Liver (tissue), 9 donors: ENCODE data around the gene CNNM1. TPM values are rescaled to one million over a fixed set of nuclear protein-coding genes. Genes with fewer than 3 reads are reported as not detected.

ENCODE experiments used
- DNase-seq: peaks from one replicate; pipeline ENCODE4 v3.0.0-alpha.2; 2017; ENCODE audit warnings: low spot score
- H3K27ac ChIP-seq, 2 donors: one replicate each; pipeline ENCODE4 v1.7.0; 2013; ENCODE audit warnings: inconsistent platforms in 2 of 2, low read length in 2 of 2, control low read depth in 1 of 2, low read depth in 1 of 2, mild to moderate bottlenecking in 1 of 2
- H3K27me3 ChIP-seq, 4 donors: one replicate each; pipeline versions ENCODE4 v1.6.1 to v1.7.0; 2013; ENCODE audit warnings: low read length in 3 of 4, inconsistent platforms in 1 of 4, mild to moderate bottlenecking in 1 of 4, moderate library complexity in 1 of 4; ENCODE audit not compliant: control insufficient read depth in 4 of 4, insufficient read depth in 4 of 4
- H3K36me3 ChIP-seq, 4 donors: one replicate each; pipeline versions ENCODE4 v1.6.1 to v1.7.0; 2013; ENCODE audit warnings: low read length in 3 of 4, mild to moderate bottlenecking in 3 of 4, low read depth in 1 of 4, moderate library complexity in 1 of 4; ENCODE audit not compliant: control insufficient read depth in 4 of 4, insufficient read depth in 3 of 4
- H3K4me1 ChIP-seq, 4 donors: one replicate each; pipeline versions ENCODE4 v1.6.1 to v1.7.0; 2013; ENCODE audit warnings: low read length in 3 of 4, mild to moderate bottlenecking in 3 of 4, moderate library complexity in 1 of 4; ENCODE audit not compliant: control insufficient read depth in 4 of 4, insufficient read depth in 4 of 4
- H3K4me3 ChIP-seq, 3 donors: one replicate each; pipeline versions ENCODE4 v1.6.1 to v1.7.0; 2013; ENCODE audit warnings: low read length in 3 of 3, control low read depth in 1 of 3, low read depth in 1 of 3, mild to moderate bottlenecking in 1 of 3
- H3K9ac ChIP-seq, 2 donors: one replicate each; pipeline ENCODE4 v1.7.0; 2013; ENCODE audit warnings: low read length in 2 of 2, mild to moderate bottlenecking in 2 of 2, moderate library complexity in 2 of 2, control low read depth in 1 of 2, low read depth in 1 of 2
- H3K9me3 ChIP-seq, 4 donors: one replicate each; pipeline versions ENCODE4 v1.6.1 to v1.7.0; 2013; ENCODE audit warnings: low read length in 3 of 4; ENCODE audit not compliant: control insufficient read depth in 4 of 4
- ATF3 ChIP-seq: IDR thresholded peaks from 2 replicates; pipeline ENCODE4 v1.6.1; 2016; ENCODE audit warnings: antibody characterized with exemption
- CTCF ChIP-seq: fragments of 150-350 bp; IDR thresholded peaks from 2 replicates; pipeline ENCODE4 v1.5.1; 2017; ENCODE audit warnings: improper control_type of control experiment, low read depth, low read length; ENCODE audit not compliant: missing input control
- EGR1 ChIP-seq, 2 donors: IDR thresholded peaks; 2 replicates each; pipeline ENCODE4 v1.6.1; 2016 to 2018; ENCODE audit warnings: antibody characterized with exemption in 2 of 2, low read depth in 2 of 2
- FOXA1 ChIP-seq: IDR thresholded peaks from 2 replicates; pipeline ENCODE4 v1.6.1; 2016; ENCODE audit warnings: antibody characterized with exemption
- FOXA2 ChIP-seq: IDR thresholded peaks from 2 replicates; pipeline ENCODE4 v1.6.1; 2016; ENCODE audit warnings: antibody characterized with exemption
- GABPA ChIP-seq, 2 donors: IDR thresholded peaks in 1 of 2; conservative IDR thresholded peaks in 1 of 2; 2 replicates each; pipeline ENCODE4 v1.6.1; 2016; ENCODE audit warnings: antibody characterized with exemption in 2 of 2, mild to moderate bottlenecking in 1 of 2, moderate library complexity in 1 of 2
- HNF4A ChIP-seq, 2 donors: conservative IDR thresholded peaks; 2 replicates each; pipeline ENCODE4 v1.6.1; 2016; ENCODE audit warnings: antibody characterized with exemption in 2 of 2, mild to moderate bottlenecking in 2 of 2
- HNF4G ChIP-seq: IDR thresholded peaks from 2 replicates; pipeline ENCODE4 v1.6.1; 2016; ENCODE audit warnings: antibody characterized with exemption
- JUND ChIP-seq, 2 donors: IDR thresholded peaks; 2 replicates each; pipeline ENCODE4 v1.6.1; 2016; ENCODE audit warnings: antibody characterized with exemption in 2 of 2
- MAX ChIP-seq: IDR thresholded peaks from 2 replicates; pipeline ENCODE4 v1.6.1; 2016; ENCODE audit warnings: antibody characterized with exemption
- NR2F2 ChIP-seq: IDR thresholded peaks from 2 replicates; pipeline ENCODE4 v1.6.1; 2016; ENCODE audit warnings: antibody characterized with exemption
- RAD21 ChIP-seq, 2 donors: IDR thresholded peaks; 2 replicates each; pipeline ENCODE4 v1.6.1; 2016; ENCODE audit warnings: antibody characterized with exemption in 2 of 2, mild to moderate bottlenecking in 2 of 2
- RXRA ChIP-seq, 2 donors: IDR thresholded peaks; 2 replicates each; pipeline ENCODE4 v1.6.1; 2017 to 2018; ENCODE audit warnings: antibody characterized with exemption in 2 of 2, mild to moderate bottlenecking in 1 of 2
- TAF1 ChIP-seq: conservative IDR thresholded peaks from 2 replicates; pipeline ENCODE4 v1.6.1; 2016; ENCODE audit warnings: antibody characterized with exemption, mild to moderate bottlenecking
- ZBTB33 ChIP-seq: IDR thresholded peaks from 2 replicates; pipeline ENCODE4 v1.6.1; 2016; ENCODE audit warnings: antibody characterized with exemption
- WGBS: extraction: QIAGEN DNeasy Blood & Tissue Kit; methylation state at CpG from one replicate; pipeline ENCODE4 v1.1.7; 2013; 5-methylcytosine and 5-hydroxymethylcytosine counted together
- polyA plus RNA-seq, 2 donors: library from polyadenylated mRNA; stranded (reverse) in 1 of 2; unstranded in 1 of 2; fragments of 200-250 nt in 1 of 2; fragments of >200 nt in 1 of 2; fragmentation: Nextera tagmentation in 1 of 2; extraction: Ambion mirVana in 1 of 2; gene quantifications; one replicate each; pipeline versions ENCODE4 v1.2.1 to v1.2.3, GENCODE V29; 2013 to 2015
- total RNA-seq, 2 donors: library from RNA; depleted of rRNA; stranded (reverse); fragments of >200 nt; gene quantifications; one replicate each; pipeline ENCODE4 v1.2.3, GENCODE V29; 2014
- donor health status: healthy.
- donor health status: healthy.
- donor health status: healthy.
- donor health status: healthy.
- donor health status: healthy.

Gene CNNM1
- total and polyA plus RNA-seq, 4 donors: 0.05 to 0.10 (median 0.07) TPM

- no peaks in the 10 kb centered on the region for H3K27me3 ChIP-seq
- H3K27ac ChIP-seq: peak overlapping the region; percentile 87 to 94
- peak overlapping the region in 1 of 2 donors; percentile 66 for H3K9ac ChIP-seq
- H3K36me3 ChIP-seq: no peaks in the 10 kb centered on the region
- H3K9me3 ChIP-seq: no peaks in the 10 kb centered on the region
- H3K4me3 ChIP-seq: peak overlapping the region in 1 of 3 donors; percentile 23
- peak; percentile 52 for TF ChIP-seq CTCF
- TF ChIP-seq RAD21 (IDR thresholded peaks at IDR 0.05): peak; percentile 73 to 79
- no peak for TF ChIP-seq GABPA (IDR thresholded peaks at IDR 0.05 in 1 of 2, conservative IDR thresholded peaks at IDR 0.05 in 1 of 2)
- peaks cover 0 to 29% (median 25%) of the 10 kb centered on the region in 4 donors for H3K4me1 ChIP-seq
- DNase-seq: no peak
- WGBS: 7% methylated on average over 1 of the region's 1 CpG
Measured at GRCh38 chr10:99433378-99434020, 104.3 kb downstream of the CNNM1 start.

- no peak for TF ChIP-seq FOXA1
- peak; percentile 42 for TF ChIP-seq CTCF
- no peak for TF ChIP-seq MAX
- TF ChIP-seq HNF4A (conservative IDR thresholded peaks at IDR 0.05): no peak
- TF ChIP-seq ATF3: no peak
- TF ChIP-seq EGR1 (IDR thresholded peaks at IDR 0.05; ENCODE audit: low read depth in 2 of 2): no peak
- TF ChIP-seq RXRA (IDR thresholded peaks at IDR 0.05): no peak
- TF ChIP-seq ZBTB33: no peak
- no peak for TF ChIP-seq GABPA (IDR thresholded peaks at IDR 0.05 in 1 of 2, conservative IDR thresholded peaks at IDR 0.05 in 1 of 2)
- TF ChIP-seq NR2F2: no peak
- no peak for TF ChIP-seq JUND (IDR thresholded peaks at IDR 0.05)
- no peak for TF ChIP-seq HNF4G
- TF ChIP-seq RAD21 (IDR thresholded peaks at IDR 0.05): peak; percentile 81 to 86
- no peak for TF ChIP-seq FOXA2
- no peak for TF ChIP-seq TAF1
- peaks cover 0 to 27% (median 24%) of the 10 kb centered on the region in 4 donors for H3K4me1 ChIP-seq
- no peaks in the 10 kb centered on the region for H3K9me3 ChIP-seq
- H3K27me3 ChIP-seq: no peaks in the 10 kb centered on the region
- no peak overlapping the region for H3K4me3 ChIP-seq
- H3K27ac ChIP-seq: no peak overlapping the region
- DNase-seq: no peak
- 27% methylated on average over 5 of the region's 5 CpGs for WGBS
- H3K9ac ChIP-seq: no peak overlapping the region
- H3K36me3 ChIP-seq: no peaks in the 10 kb centered on the region
Measured at GRCh38 chr10:99435986-99436638, 107.0 kb downstream of the CNNM1 start.
